ENCODE measurements around the gene TMEM170B. TPM values are rescaled to one million over a fixed set of nuclear protein-coding genes. Genes with fewer than 3 reads are reported as not detected.
"Not testable (repeated sequence)": the region's sequence is repeated elsewhere in the genome, so short reads cannot be mapped to it uniquely, and the experiment has no call there.

TMEM170B gene
- total and polyA plus RNA-seq, 3 donors from 2014 or later: 5.6 to 8.0 (median 6.5) TPM

DNA sequence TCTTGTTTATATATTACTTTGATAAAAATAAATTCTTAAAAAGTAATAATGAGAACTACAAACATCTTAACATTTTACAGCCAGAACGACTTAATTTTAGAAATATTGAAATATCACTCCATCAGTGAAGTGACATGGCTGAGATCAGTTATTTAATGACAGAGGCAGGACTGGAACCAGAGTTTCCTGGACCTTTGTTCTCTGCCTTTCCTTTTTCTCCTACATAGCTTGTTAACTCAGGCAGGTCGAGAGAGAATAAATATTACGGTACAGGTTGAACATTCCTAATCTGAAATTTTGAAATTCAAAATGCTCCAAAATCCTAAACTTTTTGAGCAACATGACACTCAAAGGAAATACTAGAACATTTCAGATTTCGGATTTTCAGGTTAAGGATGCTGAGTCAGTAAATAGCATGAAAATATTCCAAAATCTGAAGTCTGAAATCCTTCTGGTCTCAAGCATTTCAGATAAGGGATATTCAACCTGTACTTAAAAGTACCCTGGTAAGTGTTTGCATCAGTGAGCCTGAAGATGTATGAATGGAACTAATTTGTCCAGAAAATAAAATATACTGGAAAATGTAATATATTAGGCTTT lies 6.5 kb downstream of the TMEM170B start:
- H3K27ac ChIP-seq: no peak overlapping the region
- DNase-seq: no peak
- no peak overlapping the region for H3K4me3 ChIP-seq
- no peaks in the 10 kb centered on the region for H3K27me3 ChIP-seq
- intact Hi-C loops (cut with DNase I; ENCODE audit: low total_unique reads): no loop called here
- H3K36me3 ChIP-seq (ENCODE audit: low read depth, missing control alignments): no peaks in the 10 kb centered on the region
- H3K9me3 ChIP-seq: no peaks in the 10 kb centered on the region
- no peaks in the 10 kb centered on the region for H3K4me1 ChIP-seq
- WGBS, 2 donors: 77 to 78% methylated on average over 4 of the region's 4 CpGs
- TF ChIP-seq POLR2A (IDR thresholded peaks at IDR 0.05): no peak
- TF ChIP-seq, protein P1, sequence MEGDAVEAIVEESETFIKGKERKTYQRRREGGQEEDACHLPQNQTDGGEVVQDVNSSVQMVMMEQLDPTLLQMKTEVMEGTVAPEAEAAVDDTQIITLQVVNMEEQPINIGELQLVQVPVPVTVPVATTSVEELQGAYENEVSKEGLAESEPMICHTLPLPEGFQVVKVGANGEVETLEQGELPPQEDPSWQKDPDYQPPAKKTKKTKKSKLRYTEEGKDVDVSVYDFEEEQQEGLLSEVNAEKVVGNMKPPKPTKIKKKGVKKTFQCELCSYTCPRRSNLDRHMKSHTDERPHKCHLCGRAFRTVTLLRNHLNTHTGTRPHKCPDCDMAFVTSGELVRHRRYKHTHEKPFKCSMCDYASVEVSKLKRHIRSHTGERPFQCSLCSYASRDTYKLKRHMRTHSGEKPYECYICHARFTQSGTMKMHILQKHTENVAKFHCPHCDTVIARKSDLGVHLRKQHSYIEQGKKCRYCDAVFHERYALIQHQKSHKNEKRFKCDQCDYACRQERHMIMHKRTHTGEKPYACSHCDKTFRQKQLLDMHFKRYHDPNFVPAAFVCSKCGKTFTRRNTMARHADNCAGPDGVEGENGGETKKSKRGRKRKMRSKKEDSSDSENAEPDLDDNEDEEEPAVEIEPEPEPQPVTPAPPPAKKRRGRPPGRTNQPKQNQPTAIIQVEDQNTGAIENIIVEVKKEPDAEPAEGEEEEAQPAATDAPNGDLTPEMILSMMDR (IDR thresholded peaks at IDR 0.05): no peak

DNA sequence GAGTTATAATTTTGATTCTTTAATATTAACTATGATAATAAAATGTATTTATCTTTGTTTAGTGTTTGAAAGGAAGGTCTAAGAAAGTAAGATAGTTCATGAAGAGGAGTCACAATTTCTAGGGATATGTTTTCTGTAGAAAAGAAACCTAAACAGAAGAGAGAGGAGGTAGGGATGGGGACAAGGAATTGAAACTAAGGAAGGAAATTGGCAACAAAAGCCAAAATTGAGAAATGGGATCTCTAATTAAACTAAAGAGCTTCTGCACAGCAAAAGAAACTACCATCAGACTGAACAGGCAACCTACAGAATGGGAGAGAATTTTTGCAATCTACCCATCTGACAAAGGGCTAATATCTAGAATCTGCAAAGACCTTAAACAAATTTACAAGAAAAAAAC lies 10.3 kb downstream of the TMEM170B start:
- DNase-seq; H3K9me3 ChIP-seq; intact Hi-C loops (cut with DNase I; ENCODE audit: low total_unique reads): not testable (repeated sequence)

DNA sequence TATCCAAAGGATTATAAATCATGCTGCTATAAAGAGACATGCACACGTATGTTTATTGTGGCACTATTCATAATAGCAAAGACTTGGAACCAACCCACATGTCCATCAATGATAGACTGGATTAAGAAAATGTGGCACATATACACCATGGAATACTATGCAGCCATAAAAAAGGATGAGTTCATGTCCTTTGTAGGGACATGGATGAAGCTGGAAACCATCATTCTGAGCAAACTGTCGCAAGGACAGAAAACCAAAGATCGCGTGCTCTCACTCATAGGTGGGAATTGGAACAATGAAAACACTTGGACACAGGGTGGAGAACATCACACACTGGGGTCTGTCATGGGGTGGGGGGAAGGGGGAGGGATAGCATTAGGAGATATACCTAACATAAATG lies 11.0 kb downstream of the TMEM170B start:
- DNase-seq; H3K36me3 ChIP-seq (ENCODE audit: low read depth, missing control alignments); H3K9me3 ChIP-seq; H3K4me1 ChIP-seq; intact Hi-C loops (cut with DNase I; ENCODE audit: low total_unique reads); H3K4me3 ChIP-seq; H3K27ac ChIP-seq; H3K27me3 ChIP-seq: not testable (repeated sequence)
- WGBS, 2 donors: 81 to 95% methylated on average over 4 of the region's 4 CpGs

More for the DNA sequence above, 10.3 kb downstream of the TMEM170B start:
- not testable (repeated sequence) for H3K36me3 ChIP-seq (ENCODE audit: low read depth, missing control alignments); H3K27ac ChIP-seq; H3K4me3 ChIP-seq; H3K4me1 ChIP-seq; H3K27me3 ChIP-seq

DNA sequence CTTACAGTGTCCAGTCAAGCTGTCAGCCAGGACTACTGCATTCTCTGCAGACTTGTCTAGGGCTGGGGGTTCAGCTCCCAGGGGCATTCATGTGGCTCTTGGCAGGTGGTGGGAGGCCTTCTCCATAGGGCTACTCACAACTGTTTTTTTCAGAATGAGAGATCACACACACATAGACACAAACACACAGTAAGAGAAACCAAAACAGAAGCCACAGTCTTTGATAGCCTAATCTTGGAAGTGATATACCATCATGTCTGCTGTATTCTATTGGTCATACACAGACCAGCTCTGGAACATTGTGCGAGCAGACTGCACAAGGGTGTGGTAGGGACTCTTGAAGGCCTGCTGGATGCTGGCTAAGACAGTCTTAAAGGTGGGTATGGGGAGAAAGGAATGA lies 13.5 kb downstream of the TMEM170B start:
- no peaks in the 10 kb centered on the region for H3K4me1 ChIP-seq
- H3K9me3 ChIP-seq: no peaks in the 10 kb centered on the region
- WGBS, 2 donors: 89 to 100% methylated on average over 1 of the region's 1 CpG

DNA sequence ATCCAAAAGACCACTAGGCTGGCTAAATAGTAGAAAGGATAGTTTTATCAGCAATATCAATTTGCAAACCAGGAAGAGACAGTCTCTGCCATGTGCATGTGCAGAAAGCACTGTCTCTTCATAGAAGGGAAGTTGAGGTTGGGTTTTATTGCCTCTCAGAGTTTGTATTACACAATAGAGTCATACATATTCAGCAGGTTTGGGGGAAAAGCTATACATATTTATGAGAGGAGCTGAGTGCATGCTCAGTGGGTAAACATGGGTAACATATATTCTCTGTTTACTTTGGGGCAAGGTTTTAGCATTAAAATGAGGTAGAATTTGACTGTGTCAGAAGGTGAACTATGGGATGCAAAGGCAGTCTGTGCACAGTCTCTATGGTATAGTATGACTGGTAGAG lies 14.9 kb downstream of the TMEM170B start:
- H3K27me3 ChIP-seq: no peaks in the 10 kb centered on the region
- DNase-seq: no peak
- intact Hi-C loops (cut with DNase I; ENCODE audit: low total_unique reads): no loop called here
- no peaks in the 10 kb centered on the region for H3K36me3 ChIP-seq (ENCODE audit: low read depth, missing control alignments)
- no peaks in the 10 kb centered on the region for H3K9me3 ChIP-seq
- no peak overlapping the region for H3K4me3 ChIP-seq
- TF ChIP-seq POLR2A (IDR thresholded peaks at IDR 0.05): no peak
- TF ChIP-seq, protein P1 (IDR thresholded peaks at IDR 0.05): no peak
- H3K4me1 ChIP-seq: no peaks in the 10 kb centered on the region
- H3K27ac ChIP-seq: no peak overlapping the region

More for the DNA sequence above, 13.5 kb downstream of the TMEM170B start:
- DNase-seq: no peak
- H3K36me3 ChIP-seq (ENCODE audit: low read depth, missing control alignments): no peaks in the 10 kb centered on the region
- no peaks in the 10 kb centered on the region for H3K27me3 ChIP-seq
- H3K4me3 ChIP-seq: no peak overlapping the region
- no peak for TF ChIP-seq POLR2A (IDR thresholded peaks at IDR 0.05)
- TF ChIP-seq, protein P1 (IDR thresholded peaks at IDR 0.05): no peak
- H3K27ac ChIP-seq: no peak overlapping the region
- intact Hi-C loops (cut with DNase I; ENCODE audit: low total_unique reads): no loop called here

DNA sequence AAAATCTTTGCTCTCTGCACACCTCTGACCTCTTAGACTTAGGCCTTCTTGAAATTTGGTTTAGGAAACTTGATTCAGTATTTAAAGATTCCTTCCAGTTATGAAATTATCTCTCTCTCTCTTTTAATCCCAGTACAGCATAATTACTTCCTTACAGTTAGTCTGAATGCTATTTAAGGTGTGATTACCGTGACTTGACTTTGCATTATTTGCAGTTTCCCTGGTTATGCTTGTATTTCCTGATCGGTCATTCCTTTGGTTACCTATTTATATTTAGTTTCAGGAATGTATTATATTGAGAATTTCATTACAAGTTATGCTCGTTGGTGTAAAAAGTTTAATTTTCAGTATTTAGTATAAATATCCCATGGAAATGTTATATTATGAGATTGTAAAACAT lies 16.3 kb downstream of the TMEM170B start:
- WGBS, 2 donors: 80 to 87% methylated on average over 3 of the region's 3 CpGs
- H3K4me1 ChIP-seq: no peaks in the 10 kb centered on the region
- intact Hi-C loops (cut with DNase I; ENCODE audit: low total_unique reads): no loop called here
- H3K9me3 ChIP-seq: no peaks in the 10 kb centered on the region
- H3K4me3 ChIP-seq: no peak overlapping the region
- DNase-seq: no peak
- no peaks in the 10 kb centered on the region for H3K27me3 ChIP-seq
- no peak overlapping the region for H3K27ac ChIP-seq
- no peaks in the 10 kb centered on the region for H3K36me3 ChIP-seq (ENCODE audit: low read depth, missing control alignments)
- TF ChIP-seq POLR2A (IDR thresholded peaks at IDR 0.05): no peak
- TF ChIP-seq, protein P1 (IDR thresholded peaks at IDR 0.05): no peak
